GM19240 (cell line): Measurements from ENCODE around the gene PDLIM5.
"Not testable (repeated sequence)": the region's sequence is repeated elsewhere in the genome, so short reads cannot be mapped to it uniquely, and the experiment has no call there.

Experiments used
- DNase-seq: peaks from one replicate; pipeline ENCODE4 v3.0.0; 2011; ENCODE audit warnings: low spot score; ENCODE audit not compliant: insufficient read length

The PDLIM5 gene

DNA sequence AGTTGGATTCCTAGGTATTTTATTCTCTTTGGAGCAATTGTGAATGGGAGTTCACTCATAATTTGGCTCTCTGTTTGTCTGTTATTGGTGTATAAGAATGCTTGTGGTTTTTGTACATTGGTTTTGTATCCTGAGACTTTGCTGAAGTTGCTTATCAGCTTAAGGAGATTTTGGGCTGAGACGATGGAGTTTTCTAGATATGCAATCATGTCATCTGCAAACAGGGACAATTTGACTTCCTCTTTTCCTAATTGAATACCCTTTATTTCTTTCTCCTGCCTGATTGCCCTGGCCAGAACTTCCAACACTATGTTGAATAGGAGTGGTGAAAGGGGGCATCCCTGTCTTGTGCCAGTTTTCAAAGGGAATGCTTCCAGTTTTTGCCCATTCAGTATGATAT is 105.9 kb downstream of the PDLIM5 start:
- not testable (repeated sequence) for DNase-seq

- DNase-seq = no peak
Observed at GRCh38 chr4:94558392-94558904, 106.7 kb downstream of the PDLIM5 start.

DNA sequence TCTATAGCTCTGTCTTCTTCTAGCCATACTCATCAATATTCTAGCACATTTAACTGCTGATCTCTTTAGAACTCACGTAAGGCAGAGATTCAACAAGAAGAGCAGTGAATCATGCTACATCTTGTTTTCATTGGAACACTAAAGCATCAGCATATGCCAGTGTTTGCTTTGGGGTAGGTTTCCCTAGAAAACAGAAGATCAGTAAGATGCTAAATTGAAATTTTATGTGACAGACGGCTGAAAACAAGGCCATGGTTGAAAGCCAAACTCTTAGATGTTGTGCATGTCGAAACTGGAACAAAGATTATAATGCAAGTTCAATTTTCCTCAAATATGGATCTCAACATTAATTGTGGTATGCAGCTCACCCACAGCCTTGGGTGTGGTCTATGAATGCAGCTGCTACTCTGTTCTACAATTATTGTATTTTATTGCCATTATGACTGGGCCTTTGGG is 107.6 kb downstream of the PDLIM5 start:
- DNase-seq = no peak

GRCh38 chr4:94561249-94562024 is 109.7 kb downstream of the PDLIM5 start:
- no peak for DNase-seq

DNA sequence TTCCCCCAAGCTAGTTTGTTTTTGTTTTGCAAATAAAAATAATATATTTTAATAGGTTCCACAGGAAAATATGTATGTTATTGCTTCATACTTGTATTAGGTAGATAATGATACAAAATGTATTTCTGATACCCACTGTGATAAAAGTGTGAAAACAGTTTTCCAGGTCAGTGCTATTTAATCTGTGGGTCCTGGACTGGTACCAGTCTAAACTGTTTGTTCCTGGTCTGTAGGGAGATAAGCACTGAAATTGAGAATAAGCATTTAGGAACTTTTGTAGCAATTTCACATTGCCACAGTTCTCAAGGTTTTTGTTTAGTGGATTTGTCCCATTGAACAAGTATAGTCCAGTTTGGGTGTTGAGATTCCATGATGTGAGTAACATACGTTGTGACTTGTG is 110.5 kb downstream of the PDLIM5 start:
- no peak for DNase-seq

DNA sequence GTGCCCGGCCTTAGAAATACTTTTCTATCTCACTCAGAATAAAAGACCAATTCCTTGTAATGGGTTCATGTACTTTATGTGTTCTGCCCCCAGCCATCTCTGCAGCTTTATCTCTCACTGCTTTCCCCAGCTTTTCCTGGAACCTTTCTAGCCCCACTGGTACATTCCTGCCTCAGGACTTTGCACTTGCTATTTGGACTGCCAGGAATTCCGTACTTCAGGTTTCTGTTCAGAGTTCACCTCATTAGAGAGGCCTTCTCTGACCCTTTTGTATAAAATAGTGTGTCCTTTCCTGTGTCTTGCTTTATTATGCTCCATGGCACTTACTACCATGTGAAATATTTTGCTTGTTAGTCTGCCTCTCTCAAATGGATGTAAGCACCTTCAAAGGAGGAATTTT is 112.5 kb downstream of the PDLIM5 start:
- DNase-seq = no peak

DNA sequence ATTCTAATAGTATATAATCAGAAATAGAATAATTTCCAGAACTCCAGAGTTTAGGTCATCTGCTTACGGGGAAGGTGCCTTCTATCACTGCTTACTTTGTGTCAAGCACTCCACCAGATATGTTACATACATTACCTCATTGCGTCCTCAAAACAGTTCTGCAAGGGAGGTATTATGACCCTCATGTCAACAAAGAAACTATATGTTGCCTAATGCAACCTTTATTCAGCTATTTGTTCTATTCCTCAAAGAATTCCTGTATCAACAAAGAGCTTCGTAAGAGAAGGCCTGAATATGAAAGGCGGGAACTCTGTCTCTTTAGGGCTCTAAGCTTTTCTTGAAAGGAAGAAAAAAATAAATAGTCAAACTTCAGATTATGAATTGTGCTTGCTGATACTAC is 114.7 kb downstream of the PDLIM5 start:
- no peak for DNase-seq

DNA sequence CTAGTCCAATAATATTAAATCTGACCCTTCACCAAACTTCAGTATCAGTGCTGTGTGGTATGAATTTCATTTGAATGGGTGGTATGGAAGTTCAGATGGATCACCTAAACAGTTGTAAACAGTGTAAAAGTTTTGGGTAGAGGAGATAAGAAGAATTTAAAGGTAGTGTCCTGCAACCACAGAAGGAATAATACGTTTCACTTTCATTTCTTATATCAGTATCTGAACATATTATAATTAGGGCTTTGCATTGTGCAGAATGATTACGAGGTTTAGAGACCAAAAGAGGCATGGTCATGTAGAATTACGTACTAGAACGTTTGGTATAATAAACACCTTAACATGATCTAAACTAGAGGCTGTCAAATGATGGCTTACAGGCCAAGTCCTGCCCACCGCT is 116.1 kb downstream of the PDLIM5 start:
- no peak for DNase-seq

DNA sequence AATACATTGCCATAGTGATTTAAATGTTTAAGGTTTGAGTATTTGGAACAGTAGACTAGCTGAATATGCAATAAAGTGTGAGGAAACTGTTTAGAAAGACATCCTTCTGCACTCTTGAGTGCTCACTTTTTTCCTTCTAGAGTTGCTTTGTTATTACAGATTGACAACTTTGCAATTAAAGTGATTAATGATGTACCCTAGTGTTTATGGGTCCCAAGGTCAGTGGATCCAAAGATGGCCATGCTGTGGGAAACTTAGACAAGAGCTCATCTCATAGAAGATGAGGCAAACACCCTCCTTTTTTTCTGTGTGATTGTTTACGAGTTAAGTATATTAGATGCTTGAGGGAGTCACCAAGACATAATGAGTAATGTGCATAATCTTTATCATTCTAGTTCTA is 118.8 kb downstream of the PDLIM5 start:
- DNase-seq = no peak

DNA sequence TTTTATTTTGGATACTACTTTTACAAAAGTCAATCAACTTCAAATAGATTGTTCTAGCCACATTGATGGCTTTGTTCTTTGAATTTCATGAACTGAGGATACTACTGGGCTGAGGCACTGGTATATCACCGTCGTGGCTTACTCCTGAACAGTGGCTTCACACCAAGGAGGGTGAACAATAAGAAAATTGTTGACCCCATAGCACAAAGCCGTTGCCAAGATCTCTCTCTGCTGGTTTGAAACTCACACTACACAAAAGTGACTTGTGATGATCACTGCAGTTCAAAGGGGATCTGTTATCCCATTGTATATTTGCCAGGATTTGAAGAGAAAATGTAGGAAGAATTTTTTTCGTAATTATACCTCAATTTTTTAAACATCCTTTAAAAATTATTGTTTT is 119.6 kb downstream of the PDLIM5 start:
- DNase-seq = no peak

DNA sequence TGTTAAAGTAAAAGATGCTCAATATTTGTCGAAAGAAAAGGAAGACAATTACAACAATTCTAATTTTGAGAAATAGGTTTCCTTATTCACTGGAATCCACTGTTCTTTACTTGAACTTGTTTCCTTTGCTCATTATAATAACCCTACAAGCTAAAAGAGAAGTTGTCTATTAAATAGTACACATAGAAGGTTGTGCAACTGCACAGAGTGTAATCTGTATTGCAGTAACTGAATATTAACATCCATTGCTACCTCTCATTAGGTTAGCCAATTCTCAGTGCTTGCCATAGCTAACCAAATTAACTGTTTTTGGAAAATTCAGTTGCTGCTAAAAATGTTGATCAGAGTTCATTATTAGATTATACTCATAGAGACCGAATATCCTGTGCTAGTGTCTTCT is 120.0 kb downstream of the PDLIM5 start:
- DNase-seq = no peak

- no peak for DNase-seq
Observed at GRCh38 chr4:94574050-94574449, 122.3 kb downstream of the PDLIM5 start.

GRCh38 chr4:94574616-94575015 is 122.9 kb downstream of the PDLIM5 start:
- no peak for DNase-seq

DNA sequence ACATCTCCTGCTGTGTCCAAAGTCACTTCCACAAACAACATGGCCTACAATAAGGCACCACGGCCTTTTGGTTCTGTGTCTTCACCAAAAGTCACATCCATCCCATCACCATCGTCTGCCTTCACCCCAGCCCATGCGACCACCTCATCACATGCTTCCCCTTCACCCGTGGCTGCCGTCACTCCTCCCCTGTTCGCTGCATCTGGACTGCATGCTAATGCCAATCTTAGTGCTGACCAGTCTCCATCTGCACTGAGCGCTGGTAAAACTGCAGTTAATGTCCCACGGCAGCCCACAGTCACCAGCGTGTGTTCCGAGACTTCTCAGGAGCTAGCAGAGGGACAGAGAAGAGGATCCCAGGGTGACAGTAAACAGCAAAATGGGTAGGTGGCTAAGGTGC is 123.9 kb downstream of the PDLIM5 start:
- no peak for DNase-seq

- DNase-seq = no peak
Observed at GRCh38 chr4:94576210-94576609, 124.5 kb downstream of the PDLIM5 start.

DNA sequence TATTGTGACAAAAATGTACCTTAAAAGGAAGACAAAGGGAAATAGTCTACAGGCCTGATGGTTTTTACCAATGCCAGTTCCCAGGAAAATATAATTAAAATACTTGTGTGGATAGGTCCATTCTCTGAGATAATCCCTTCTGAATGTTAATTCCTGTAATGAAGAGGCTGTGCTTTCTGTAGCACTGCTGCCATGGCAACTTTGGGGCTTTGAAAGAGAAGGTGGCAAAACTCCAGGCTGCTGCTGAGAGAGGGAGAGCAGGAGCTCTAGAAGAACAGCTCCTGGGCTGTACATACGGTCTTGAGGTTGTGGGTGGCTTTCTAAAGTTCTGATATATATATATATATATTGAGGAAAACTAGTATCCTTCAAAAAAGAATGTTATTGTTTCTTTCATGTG is 125.4 kb downstream of the PDLIM5 start:
- no peak for DNase-seq

DNA sequence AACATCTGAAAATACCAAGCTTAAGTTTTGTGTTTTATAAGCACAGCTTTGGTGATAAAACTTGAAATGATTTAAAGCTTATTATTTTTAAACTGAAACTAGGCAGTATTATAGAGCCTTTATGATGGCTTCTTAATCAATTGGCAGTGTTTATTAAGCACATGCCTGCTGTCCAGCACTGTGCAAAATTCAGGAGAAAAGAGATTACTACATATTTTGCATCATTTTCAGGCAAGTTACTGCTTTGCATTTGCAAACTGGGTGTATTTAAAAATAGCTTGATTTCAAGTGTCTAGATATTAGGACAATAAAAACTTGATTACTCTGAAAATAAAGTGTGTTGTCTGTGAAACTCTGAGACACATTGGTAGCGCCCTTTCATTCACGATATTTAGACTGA is 126.5 kb downstream of the PDLIM5 start:
- DNase-seq = no peak

GRCh38 chr4:94581766-94582165 is 130.0 kb downstream of the PDLIM5 start:
- no peak for DNase-seq

DNA sequence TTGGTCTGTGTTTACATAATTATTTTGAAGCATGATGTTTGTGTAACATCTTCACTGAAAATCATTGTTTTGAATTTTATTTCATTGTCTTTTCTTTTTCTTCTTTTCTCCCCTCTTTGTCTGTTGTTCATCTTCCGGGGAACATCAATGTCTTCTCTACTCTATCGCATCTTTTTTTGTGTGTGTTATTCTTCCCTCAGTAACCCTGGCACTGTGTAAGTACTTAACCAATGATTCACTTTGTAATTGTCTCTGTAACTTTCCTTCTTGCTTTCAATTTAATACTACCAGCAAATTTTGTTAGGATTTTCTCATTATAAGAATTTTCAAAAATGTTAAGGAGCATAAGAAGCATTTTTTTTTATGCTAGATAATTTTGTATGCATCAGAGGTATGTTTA is 130.8 kb downstream of the PDLIM5 start:
- no peak for DNase-seq

GRCh38 chr4:94583914-94584641 is 132.3 kb downstream of the PDLIM5 start:
- DNase-seq = no peak

DNA sequence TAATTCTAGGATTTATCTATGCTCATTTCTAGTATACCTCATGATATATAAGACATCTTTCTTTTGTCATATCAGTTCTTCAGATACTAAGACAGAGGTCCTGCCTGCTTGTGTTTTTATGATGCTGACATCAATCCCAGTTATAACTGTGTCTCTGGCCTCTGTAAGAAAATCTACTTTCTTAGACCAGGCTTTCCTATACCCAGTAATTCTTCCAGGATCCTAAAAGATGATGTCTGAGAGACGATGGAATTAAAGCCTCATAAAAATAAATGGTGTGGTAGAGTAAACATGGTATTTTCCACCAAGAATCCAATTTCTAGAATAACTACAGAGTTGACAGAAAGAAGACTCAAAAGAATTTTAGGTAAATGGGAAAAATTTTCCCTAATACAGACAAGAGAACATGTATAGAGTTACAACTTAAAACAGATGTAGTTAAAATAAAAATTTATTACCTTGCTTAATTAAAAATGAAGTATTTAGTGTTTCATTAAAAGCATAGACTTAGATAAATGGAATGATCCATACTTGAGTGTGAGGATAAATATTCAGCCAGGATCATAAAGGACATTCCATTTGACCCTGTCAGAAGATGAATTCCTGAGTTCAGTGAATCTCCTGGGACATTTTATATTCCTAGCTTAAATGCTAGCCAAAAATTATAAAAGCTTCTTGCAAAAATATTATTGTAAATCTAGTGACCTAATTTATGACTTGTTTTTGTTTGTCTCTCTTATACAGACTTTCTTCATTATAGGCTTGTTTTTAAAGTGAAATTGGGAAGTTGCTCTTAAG is 137.4 kb downstream of the PDLIM5 start:
- no peak for DNase-seq

DNA sequence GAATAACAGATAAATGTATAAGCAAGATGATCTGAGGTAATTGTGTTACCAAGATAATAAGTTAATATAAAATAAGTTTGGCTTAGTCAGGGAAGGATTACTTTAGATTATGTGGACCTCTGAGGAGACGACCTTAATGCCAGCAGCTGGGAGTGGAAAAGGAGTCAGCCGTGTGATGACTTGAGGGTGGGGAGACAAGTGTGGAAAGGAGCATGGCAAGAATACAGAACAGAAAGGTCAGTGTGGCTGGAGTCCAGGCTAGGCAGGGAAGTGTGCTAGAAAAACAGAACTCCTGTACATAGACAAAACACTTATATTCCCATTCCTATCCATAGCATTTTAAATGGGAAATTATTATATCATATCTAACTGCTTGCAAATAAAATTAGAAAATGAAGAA is 138.8 kb downstream of the PDLIM5 start:
- DNase-seq = no peak
